K562 (cell line): Measurements from ENCODE around the gene RABGAP1. TPM values are rescaled to one million over a fixed set of nuclear protein-coding genes. Genes with fewer than 3 reads are reported as not detected.

Experiments
- ATAC-seq: fragments of 200-7000 bp; cut with Tn5 transposase; 3 replicates; pipeline ENCODE4 v1.9.1; 2020; ENCODE audit warnings: moderate library complexity
- BruUV-seq: library from RNA; stranded (reverse); fragments of 400-500 nt; replicated peaks from 2 replicates; lab custom pipeline; 2021; lab: Mats Ljungman, UMichigan
- CTCF ChIA-PET: fragments of 300-600 bp; formaldehyde crosslinking; extraction: SDS; loops from one replicate; lab custom pipeline; 2021; ENCODE audit warnings: low intra/inter-chr PET ratio; lab: Yijun Ruan, JAX
- POLR2A ChIA-PET: fragments of 300-600, 350-650 bp; sonication (Branson Sonifier 250); formaldehyde crosslinking; extraction: SDS; loops from one replicate; lab custom pipeline; 2021; ENCODE audit warnings: antibody characterized with exemption, inconsistent platforms; lab: Yijun Ruan, JAX
- DNase-seq, 4 experiments: peaks; one replicate each; pipeline versions ENCODE4 v3.0.0 to v3.0.0-alpha.2; 2011 to 2018; ENCODE audit warnings: low spot score in 3 of 4, mixed read lengths in 3 of 4; ENCODE audit errors: extremely low read depth in 1 of 4
- FAIRE-seq: peaks from 2 replicates; lab custom pipeline; 2011; peaks lifted over from hg19 to GRCh38; lab: Jason Lieb, UNC
- H2AFZ ChIP-seq: 2 replicates; pipeline ENCODE4 v1.6.0; 2011; ENCODE audit warnings: low read depth, low read length, control low read depth, inconsistent platforms
- H3K27ac ChIP-seq: fragments of 200-600 bp; 3 replicates; pipeline ENCODE4 v1.8.0; 2011; ENCODE audit warnings: low read depth, mild to moderate bottlenecking, control low read depth, inconsistent platforms, low read length, moderate library complexity, mixed read lengths; ENCODE audit errors: extremely low read depth
- H3K27me3 ChIP-seq, 2 experiments: fragments of 300-600 bp in 1 of 2; 2 replicates in 1 of 2; 3 replicates in 1 of 2; pipeline versions ENCODE4 v1.6.0 to v1.8.0; 2011; ENCODE audit warnings: inconsistent platforms in 2 of 2, low read length in 2 of 2, mild to moderate bottlenecking in 1 of 2, mixed read lengths in 1 of 2, moderate library complexity in 1 of 2; ENCODE audit not compliant: control insufficient read depth in 2 of 2, insufficient read depth in 2 of 2
- H3K36me3 ChIP-seq: fragments of 300-600 bp; 3 replicates; pipeline ENCODE4 v1.8.0; 2011; ENCODE audit warnings: mild to moderate bottlenecking, low read length, inconsistent platforms; ENCODE audit not compliant: control insufficient read depth, insufficient read depth
- H3K4me1 ChIP-seq, 2 experiments: fragments of 200-600 bp in 1 of 2; replicated peaks in 1 of 2; 2 replicates in 1 of 2; 3 replicates in 1 of 2; pipeline versions ENCODE4 v1.5.1 to v1.8.0; 2011; ENCODE audit warnings: inconsistent platforms in 2 of 2, low read length in 2 of 2, mild to moderate bottlenecking in 1 of 2, mixed read lengths in 1 of 2, moderate library complexity in 1 of 2; ENCODE audit not compliant: control insufficient read depth in 2 of 2, insufficient read depth in 2 of 2
- H3K4me2 ChIP-seq: 2 replicates; pipeline ENCODE4 v1.6.1; 2011; ENCODE audit warnings: low read length, control low read depth, inconsistent platforms, mixed read lengths; ENCODE audit not compliant: insufficient read depth
- H3K4me3 ChIP-seq: fragments of 200-600 bp; sonication (generic), shearing (Covaris generic); 2 replicates; pipeline ENCODE4 v1.5.1; 2016; ENCODE audit warnings: control low read depth, inconsistent platforms
- H3K79me2 ChIP-seq: fragments of 200-600 bp; 3 replicates; pipeline ENCODE4 v1.8.0; 2011; ENCODE audit warnings: low read length, inconsistent platforms; ENCODE audit not compliant: control insufficient read depth, insufficient read depth
- H3K9ac ChIP-seq, 2 experiments: 2 replicates each; pipeline versions ENCODE4 v1.6.0 to v1.6.1; 2011; ENCODE audit warnings: low read depth in 2 of 2, low read length in 2 of 2, control low read depth in 1 of 2, inconsistent platforms in 1 of 2, mild to moderate bottlenecking in 1 of 2, mixed read lengths in 1 of 2; ENCODE audit not compliant: insufficient read depth in 1 of 2
- H3K9me1 ChIP-seq: one replicate; pipeline ENCODE4 v1.6.0; 2011; ENCODE audit warnings: inconsistent platforms, mild to moderate bottlenecking, low read length, moderate library complexity; ENCODE audit not compliant: control insufficient read depth, insufficient read depth
- H3K9me3 ChIP-seq: replicated peaks from 2 replicates; pipeline ENCODE4 v1.5.1; 2011; ENCODE audit warnings: low read depth, low read length, inconsistent platforms; ENCODE audit not compliant: control insufficient read depth, insufficient read depth
- H4K20me1 ChIP-seq: replicated peaks from 2 replicates; pipeline ENCODE4 v1.6.1; 2011; ENCODE audit warnings: low read length, inconsistent platforms, mixed read lengths; ENCODE audit not compliant: control insufficient read depth, insufficient read depth
- ARID2 ChIP-seq: fragments of 450-650 bp; IDR thresholded peaks from 2 replicates; pipeline ENCODE4 v1.6.1; 2017; ENCODE audit warnings: antibody characterized with exemption, mild to moderate bottlenecking
- ARNT ChIP-seq, 2 experiments: fragments of 450-650 bp; IDR thresholded peaks; 2 replicates each; pipeline ENCODE4 v1.6.1; 2016; ENCODE audit warnings: mild to moderate bottlenecking in 1 of 2
- C11orf30 ChIP-seq: fragments of 450-650 bp; IDR thresholded peaks from 2 replicates; pipeline ENCODE4 v1.6.1; 2016; ENCODE audit warnings: low read depth, mild to moderate bottlenecking
- CBX3 ChIP-seq, 2 experiments: IDR thresholded peaks; 1 replicate in 1 of 2; 2 replicates in 1 of 2; pipeline ENCODE4 v1.6.1; 2012; ENCODE audit warnings: inconsistent platforms in 2 of 2, low read length in 2 of 2, borderline replicate concordance in 1 of 2, control low read depth in 1 of 2
- DMBX1 ChIP-seq: fragments of 250-450 bp; sonication (Bioruptor Pico); IDR thresholded peaks from 2 replicates; pipeline ENCODE4 v1.8.0; 2022; ENCODE audit warnings: inconsistent platforms, mild to moderate bottlenecking, moderate library complexity, borderline replicate concordance
- L3MBTL2 ChIP-seq: fragments of 450-650 bp; IDR thresholded peaks from 2 replicates; pipeline ENCODE4 v1.6.1; 2016; ENCODE audit warnings: mild to moderate bottlenecking, moderate library complexity
- MXI1 ChIP-seq: IDR thresholded peaks from 2 replicates; pipeline ENCODE4 v1.6.1; 2011; ENCODE audit warnings: low read depth, mild to moderate bottlenecking, improper control_type of control experiment, low read length
- NONO ChIP-seq, 2 experiments: fragments of 200-400 bp in 1 of 2; fragments of 450-650 bp in 1 of 2; formaldehyde crosslinking in 1 of 2; IDR thresholded peaks; 2 replicates each; pipeline ENCODE4 v1.6.1; 2017; ENCODE audit warnings: low read depth in 2 of 2, mild to moderate bottlenecking in 2 of 2, moderate library complexity in 2 of 2, low read length in 1 of 2
- PHF20 ChIP-seq: fragments of 450-650 bp; IDR thresholded peaks from 2 replicates; pipeline ENCODE4 v1.6.1; 2018; ENCODE audit not compliant: partially characterized antibody
- RCOR1 ChIP-seq, 2 experiments: IDR thresholded peaks; 2 replicates each; pipeline ENCODE4 v1.6.1; 2012; ENCODE audit warnings: low read depth in 2 of 2, low read length in 2 of 2, borderline replicate concordance in 1 of 2, improper control_type of control experiment in 1 of 2
- TARDBP ChIP-seq: fragments of 450-650 bp; IDR thresholded peaks from 2 replicates; pipeline ENCODE4 v1.6.1; 2016
- TEAD4 ChIP-seq, 2 experiments: sonication (generic) in 1 of 2; formaldehyde crosslinking in 1 of 2; IDR thresholded peaks; 2 replicates each; pipeline versions ENCODE4 v1.6.1 to v1.8.0; 2012 to 2022; ENCODE audit warnings: borderline replicate concordance in 1 of 2, inconsistent platforms in 1 of 2, low read length in 1 of 2, mild to moderate bottlenecking in 1 of 2, missing genetic modification reagents in 1 of 2
- TRIM28 ChIP-seq: fragments of 450-650 bp; IDR thresholded peaks from 2 replicates; pipeline ENCODE4 v1.6.1; 2017
- ZEB2 ChIP-seq: fragments of 450-650 bp; IDR thresholded peaks from 2 replicates; pipeline ENCODE4 v1.6.1; 2016
- ZKSCAN1 ChIP-seq: fragments of 150-350 bp; IDR thresholded peaks from 2 replicates; pipeline ENCODE4 v1.6.1; 2016; ENCODE audit warnings: low read depth, low read length
- ZNF444 ChIP-seq: fragments of 250-450 bp; sonication (Bioruptor Pico); IDR thresholded peaks from 2 replicates; pipeline ENCODE4 v1.4.0; 2020; ENCODE audit warnings: mild to moderate bottlenecking, moderate library complexity
- ZNF445 ChIP-seq: fragments of 250-450 bp; sonication (Bioruptor Pico); IDR thresholded peaks from 2 replicates; pipeline ENCODE4 v1.4.0; 2020; ENCODE audit warnings: low read depth, mild to moderate bottlenecking, moderate library complexity
- WGBS: fragments of 100-300 bp; shearing (Covaris generic); methylation state at CpG from one replicate; pipeline ENCODE4 v1.1.6; 2016; ENCODE audit warnings: low coverage, mixed read lengths; ENCODE audit not compliant: insufficient coverage; ENCODE audit errors: missing lambda C conversion rate; 5-methylcytosine and 5-hydroxymethylcytosine counted together
- in situ Hi-C: fragments of 300-500 bp; cut with MboI; formaldehyde crosslinking; loops from 4 replicates; pipeline ENCODE4 v1.15.0; 2018; ENCODE audit warnings: inconsistent platforms, mixed read lengths
- intact Hi-C: fragments of 100-400 bp; cut with micrococcal nuclease; formaldehyde crosslinking; loops from 2 replicates; pipeline ENCODE4 v1.14.2; 2022
- polyA plus RNA-seq, 8 experiments: library from polyadenylated mRNA; depleted of rRNA in 4 of 8; stranded (reverse) in 5 of 8; unstranded in 3 of 8; fragments of >200 nt; fragmentation: Nextera tagmentation in 2 of 8; fragmentation: Illumina TruSeq in 1 of 8; extraction: Ambion mirVana in 2 of 8; extraction: Trizol in 1 of 8; gene quantifications; 2 replicates each; pipeline versions ENCODE4 v1.2.1 to v1.2.3, GENCODE V29; 2011 to 2014; ENCODE audit warnings: inconsistent platforms in 1 of 8, missing spikeins in 1 of 8
- total RNA-seq, 7 experiments: library from RNA; depleted of rRNA in 6 of 7; stranded (reverse); fragments of >200 nt in 6 of 7; fragmentation: Illumina TruSeq in 2 of 7; extraction: Trizol in 2 of 7; gene quantifications; 2 replicates each; pipeline versions ENCODE4 v1.2.1 to v1.2.3, GENCODE V29; 2011 to 2021; ENCODE audit warnings: low replicate concordance in 1 of 7
- TF ChIP-seq, protein P1 (sequence below): fragments of 250-450 bp; sonication (Bioruptor Pico); IDR thresholded peaks from 2 replicates; pipeline ENCODE4 v1.8.0; 2022; ENCODE audit warnings: inconsistent platforms
- TF ChIP-seq, protein P2 (sequence below): fragments of 450-650 bp; IDR thresholded peaks from 2 replicates; pipeline ENCODE4 v1.6.1; 2018; ENCODE audit not compliant: partially characterized antibody

The RABGAP1 gene
- total and polyA plus RNA-seq, 9 of the 15 experiments (the other 6 are each of a cell fraction or from before 2014, with no cell fraction given) = 1.5 to 22.7 (median 13.1) TPM

DNA sequence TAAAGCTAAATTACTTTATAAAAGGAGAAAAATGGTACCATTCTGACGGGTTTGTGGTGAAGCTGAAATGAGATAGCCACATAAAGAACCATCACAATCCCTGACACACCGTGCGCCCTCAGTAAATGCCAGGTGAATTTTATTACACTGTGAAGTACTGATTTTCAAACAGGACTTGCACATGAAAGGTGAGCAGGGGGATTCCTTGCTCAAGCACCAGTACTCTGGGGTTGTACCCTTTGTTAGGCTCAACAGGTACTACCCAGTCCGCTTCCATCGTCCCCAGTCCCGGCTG lies 419 bp upstream of the RABGAP1 start:
- peak overlapping the region in 1 of 2 experiments; percentile 39; a peak in 1 of 4 replicates for H3K9ac ChIP-seq
- no peaks in the 10 kb centered on the region for H3K9me1 ChIP-seq
- ChIA-PET POLR2A (interaction anchor here (0.6 to 1.5 kb wide), 12 partner anchors 9 to 1873 kb away, joined by 3 to 12 read pairs (median 4); partner anchors contain the start of genes ZBTB26 and ZBTB6), CTCF (no interaction called here)
- peak overlapping the region; percentile 20; the same call in 1 of the 2 replicates for H3K4me3 ChIP-seq
- H3K36me3 ChIP-seq = peaks cover 34% of the 10 kb centered on the region
- in situ Hi-C loops (no loop called here), intact Hi-C loops (no loop called here)
- WGBS = 30% methylated on average over 6 of the region's 6 CpGs
- peaks cover 43% of the 10 kb centered on the region for H3K79me2 ChIP-seq
- H3K9me3 ChIP-seq = no peaks in the 10 kb centered on the region; the same call in 1 of the 2 replicates
- peak overlapping the region; percentile 90 for H2AFZ ChIP-seq
- H3K4me2 ChIP-seq = peak overlapping the region; percentile 89
- ATAC-seq = no peak
- peaks cover 8 to 13% of the 10 kb centered on the region in 2 experiments; a peak in 4 of 5 replicates for H3K4me1 ChIP-seq
- FAIRE-seq = no peak
- no peaks in the 10 kb centered on the region for H4K20me1 ChIP-seq
- no peak for DNase-seq
- H3K27me3 ChIP-seq = no peaks in the 10 kb centered on the region
- peak overlapping the region; percentile 57 for H3K27ac ChIP-seq
- no TSS peak for BruUV-seq
- TF ChIP-seq ZKSCAN1 (no peak), L3MBTL2 (0 out of 2 replicates have a peak, but pooled peaks have one; percentile 42), ARID2 (no peak), TARDBP (0 out of 2 replicates have a peak, but pooled peaks have one; percentile 48), ZEB2 (0 out of 2 replicates have a peak, but pooled peaks have one; percentile 23), TEAD4 (IDR thresholded peaks at IDR 0.05; ENCODE audit: low read length) (peak; percentile 59; the same call in 1 of the 2 replicates), TEAD4 (CRISPR knock-in tag; IDR thresholded peaks at IDR 0.05; ENCODE audit: borderline replicate concordance) (no peak), C11orf30 (no peak), TRIM28 (peak; percentile 100), ARNT (IDR thresholded peaks at IDR 0.05) (peak in 1 of 2 experiments; percentile 77; a peak in 1 of 4 replicates), CBX3 (IDR thresholded peaks at IDR 0.05; ENCODE audit: borderline replicate concordance in 1 of 2, low read length in 2 of 2) (peak; percentile 82 to 99), ZNF445 (CRISPR knock-in tag) (no peak; the same call in 1 of the 2 replicates), RCOR1 (IDR thresholded peaks at IDR 0.05; ENCODE audit: borderline replicate concordance in 1 of 2, low read depth in 2 of 2, low read length in 2 of 2) (no peak; a peak in 1 of 4 replicates), DMBX1 (CRISPR knock-in tag) (0 out of 2 replicates have a peak, but pooled peaks have one; percentile 14), ZNF444 (no peak), MXI1 (no peak), PHF20 (no peak), NONO (IDR thresholded peaks at IDR 0.05; ENCODE audit: low read depth in 2 of 2, low read length in 1 of 2) (0 out of 4 replicates have a peak, but pooled peaks of 1 of the 2 experiments have one; percentile 58)
- TF ChIP-seq, protein P1, sequence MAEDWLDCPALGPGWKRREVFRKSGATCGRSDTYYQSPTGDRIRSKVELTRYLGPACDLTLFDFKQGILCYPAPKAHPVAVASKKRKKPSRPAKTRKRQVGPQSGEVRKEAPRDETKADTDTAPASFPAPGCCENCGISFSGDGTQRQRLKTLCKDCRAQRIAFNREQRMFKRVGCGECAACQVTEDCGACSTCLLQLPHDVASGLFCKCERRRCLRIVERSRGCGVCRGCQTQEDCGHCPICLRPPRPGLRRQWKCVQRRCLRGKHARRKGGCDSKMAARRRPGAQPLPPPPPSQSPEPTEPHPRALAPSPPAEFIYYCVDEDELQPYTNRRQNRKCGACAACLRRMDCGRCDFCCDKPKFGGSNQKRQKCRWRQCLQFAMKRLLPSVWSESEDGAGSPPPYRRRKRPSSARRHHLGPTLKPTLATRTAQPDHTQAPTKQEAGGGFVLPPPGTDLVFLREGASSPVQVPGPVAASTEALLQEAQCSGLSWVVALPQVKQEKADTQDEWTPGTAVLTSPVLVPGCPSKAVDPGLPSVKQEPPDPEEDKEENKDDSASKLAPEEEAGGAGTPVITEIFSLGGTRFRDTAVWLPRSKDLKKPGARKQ = peak; percentile 44; the same call in 1 of the 2 replicates
- TF ChIP-seq, protein P2, sequence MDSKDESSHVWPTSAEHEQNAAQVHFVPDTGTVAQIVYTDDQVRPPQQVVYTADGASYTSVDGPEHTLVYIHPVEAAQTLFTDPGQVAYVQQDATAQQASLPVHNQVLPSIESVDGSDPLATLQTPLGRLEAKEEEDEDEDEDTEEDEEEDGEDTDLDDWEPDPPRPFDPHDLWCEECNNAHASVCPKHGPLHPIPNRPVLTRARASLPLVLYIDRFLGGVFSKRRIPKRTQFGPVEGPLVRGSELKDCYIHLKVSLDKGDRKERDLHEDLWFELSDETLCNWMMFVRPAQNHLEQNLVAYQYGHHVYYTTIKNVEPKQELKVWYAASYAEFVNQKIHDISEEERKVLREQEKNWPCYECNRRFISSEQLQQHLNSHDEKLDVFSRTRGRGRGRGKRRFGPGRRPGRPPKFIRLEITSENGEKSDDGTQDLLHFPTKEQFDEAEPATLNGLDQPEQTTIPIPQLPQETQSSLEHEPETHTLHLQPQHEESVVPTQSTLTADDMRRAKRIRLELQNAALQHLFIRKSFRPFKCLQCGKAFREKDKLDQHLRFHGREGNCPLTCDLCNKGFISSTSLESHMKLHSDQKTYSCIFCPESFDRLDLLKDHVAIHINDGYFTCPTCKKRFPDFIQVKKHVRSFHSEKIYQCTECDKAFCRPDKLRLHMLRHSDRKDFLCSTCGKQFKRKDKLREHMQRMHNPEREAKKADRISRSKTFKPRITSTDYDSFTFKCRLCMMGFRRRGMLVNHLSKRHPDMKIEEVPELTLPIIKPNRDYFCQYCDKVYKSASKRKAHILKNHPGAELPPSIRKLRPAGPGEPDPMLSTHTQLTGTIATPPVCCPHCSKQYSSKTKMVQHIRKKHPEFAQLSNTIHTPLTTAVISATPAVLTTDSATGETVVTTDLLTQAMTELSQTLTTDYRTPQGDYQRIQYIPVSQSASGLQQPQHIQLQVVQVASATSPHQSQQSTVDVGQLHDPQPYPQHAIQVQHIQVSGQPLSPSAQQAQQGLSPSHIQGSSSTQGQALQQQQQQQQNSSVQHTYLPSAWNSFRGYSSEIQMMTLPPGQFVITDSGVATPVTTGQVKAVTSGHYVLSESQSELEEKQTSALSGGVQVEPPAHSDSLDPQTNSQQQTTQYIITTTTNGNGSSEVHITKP = no peak
